CD4-positive, alpha-beta T cell treated with Interleukin-17A for 4 hours (primary cell): ENCODE data around the gene DLD.
"Not testable (repeated sequence)": the region's sequence is repeated elsewhere in the genome, so short reads cannot be mapped to it uniquely, and the experiment has no call there.

Experiments used
- DNase-seq: peaks from one replicate; pipeline ENCODE4 v3.0.0-alpha.2; 2020; ENCODE audit warnings: mixed read lengths

DLD gene

GRCh38 chr7:107946451-107946850, 55.5 kb downstream of the DLD start:
- DNase-seq = no peak

GRCh38 chr7:107946881-107947280, 55.9 kb downstream of the DLD start:
- no peak for DNase-seq

GRCh38 chr7:107948645-107949442, 57.9 kb downstream of the DLD start:
- DNase-seq = no peak

- no peak for DNase-seq
Measured at GRCh38 chr7:107949443-107949935, 58.5 kb downstream of the DLD start.

- DNase-seq = no peak
Measured at GRCh38 chr7:107951172-107951787, 60.3 kb downstream of the DLD start.

- no peak for DNase-seq
Measured at GRCh38 chr7:107951896-107952295, 60.9 kb downstream of the DLD start.

GRCh38 chr7:107953265-107953923, 62.4 kb downstream of the DLD start:
- no peak for DNase-seq

- DNase-seq = no peak
Measured at GRCh38 chr7:107953924-107954303, 62.9 kb downstream of the DLD start.

- DNase-seq = no peak
Measured at GRCh38 chr7:107955394-107955793, 64.4 kb downstream of the DLD start.

GRCh38 chr7:107956950-107957349, 66.0 kb downstream of the DLD start:
- not testable (repeated sequence) for DNase-seq

- DNase-seq = no peak
Measured at GRCh38 chr7:107957436-107957835, 66.5 kb downstream of the DLD start.

- DNase-seq = no peak
Measured at GRCh38 chr7:107958764-107959526, 68.0 kb downstream of the DLD start.

GRCh38 chr7:107959527-107959898, 68.5 kb downstream of the DLD start:
- no peak for DNase-seq

- DNase-seq = no peak
Measured at GRCh38 chr7:107960272-107960671, 69.3 kb downstream of the DLD start.

- no peak for DNase-seq
Measured at GRCh38 chr7:107961405-107961804, 70.4 kb downstream of the DLD start.

GRCh38 chr7:107962817-107963216, 71.8 kb downstream of the DLD start:
- DNase-seq = no peak

GRCh38 chr7:107964510-107964909, 73.5 kb downstream of the DLD start:
- DNase-seq = no peak

GRCh38 chr7:107966711-107967110, 75.7 kb downstream of the DLD start:
- DNase-seq = no peak

GRCh38 chr7:107967420-107967819, 76.4 kb downstream of the DLD start:
- DNase-seq = no peak

GRCh38 chr7:107968449-107968848, 77.5 kb downstream of the DLD start:
- DNase-seq = no peak

GRCh38 chr7:107969856-107970255, 78.9 kb downstream of the DLD start:
- DNase-seq = no peak
